CD4-positive, alpha-beta T cell treated with Interleukin-17A for 4 hours (primary cell): ENCODE results near the gene PEX14.
"Not testable (repeated sequence)": the region's sequence is repeated elsewhere in the genome, so short reads cannot be mapped to it uniquely, and the experiment has no call there.

Experiments
- DNase-seq: peaks from one replicate; pipeline ENCODE4 v3.0.0-alpha.2; 2020; ENCODE audit warnings: mixed read lengths

PEX14 gene

DNA sequence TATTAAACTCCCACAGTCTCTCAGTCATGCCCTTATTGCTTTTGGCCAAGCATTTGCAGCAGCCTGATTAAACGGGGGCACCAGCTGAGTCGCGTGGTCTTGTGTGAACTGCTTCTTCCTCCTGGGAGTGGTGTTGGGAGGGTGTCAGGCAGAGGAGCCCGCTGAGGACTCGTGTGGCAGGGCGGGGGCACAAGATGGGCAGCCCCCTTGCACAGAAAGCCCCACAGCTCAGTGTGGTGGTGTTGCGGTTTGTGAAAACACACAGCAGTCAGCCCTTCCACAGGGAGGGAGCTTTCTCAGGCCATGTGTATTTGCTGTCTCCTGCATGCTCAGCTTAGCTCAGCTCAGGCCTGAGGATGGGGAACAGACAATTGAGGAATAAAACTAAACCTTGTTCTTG is 22.4 kb downstream of the PEX14 start:
- DNase-seq: no peak

DNA sequence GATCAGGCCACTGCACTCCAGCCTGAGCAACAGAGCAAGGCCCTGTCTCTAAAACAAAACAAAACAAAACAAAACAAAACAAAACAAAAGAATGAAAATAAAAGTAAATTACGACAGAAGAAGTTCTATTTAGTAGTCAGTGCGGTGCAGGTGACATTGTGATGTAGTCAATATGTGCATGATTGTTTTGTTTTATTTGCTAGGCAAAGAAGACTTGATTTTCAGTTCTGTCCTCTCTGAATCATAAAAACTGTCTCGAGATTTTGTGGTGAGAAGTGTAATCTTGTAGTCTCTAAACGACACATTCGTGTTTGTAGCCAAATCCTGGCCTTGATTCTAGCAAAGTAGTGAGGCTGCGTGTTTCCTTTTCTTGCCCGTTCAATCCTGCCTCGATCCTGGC is 23.5 kb downstream of the PEX14 start:
- no peak for DNase-seq

DNA sequence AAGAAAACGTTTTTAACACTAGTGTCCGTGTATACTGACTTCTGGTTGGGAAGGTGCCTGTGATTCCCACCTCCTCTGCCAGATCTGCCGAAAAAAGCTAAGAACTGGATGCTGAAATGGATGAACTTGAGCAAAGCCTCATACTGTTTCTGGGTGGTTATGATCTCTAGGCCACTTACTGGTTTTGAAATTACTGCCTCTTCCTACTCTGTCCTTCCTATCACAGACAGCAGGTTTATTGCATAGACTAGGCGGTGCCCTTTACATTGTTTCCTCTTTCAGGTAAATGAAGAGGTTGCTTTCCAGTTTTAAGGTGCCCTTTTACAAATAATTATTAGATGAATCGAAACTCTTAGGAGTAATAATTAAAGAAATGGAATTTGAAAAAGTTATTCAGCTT is 27.5 kb downstream of the PEX14 start:
- DNase-seq: no peak

DNA sequence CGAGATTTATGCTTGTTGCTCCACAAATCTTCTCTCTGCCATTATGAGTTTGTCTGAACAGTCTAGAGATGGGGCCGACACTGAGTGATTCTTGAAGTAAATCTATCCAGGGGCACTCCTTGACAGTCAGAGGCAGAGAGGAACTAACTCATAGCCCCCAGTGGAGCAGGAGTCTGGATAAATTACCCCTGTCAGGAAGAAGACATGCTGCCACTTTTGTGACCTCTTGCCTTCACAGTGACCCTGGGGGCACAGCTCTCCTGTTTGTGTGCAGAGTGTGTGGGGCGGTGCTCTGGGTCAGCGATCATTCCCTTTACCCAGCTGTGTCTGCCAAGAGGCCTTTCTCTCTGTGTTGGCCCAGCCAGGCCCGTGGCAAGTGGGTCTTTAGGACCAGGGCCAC is 29.5 kb downstream of the PEX14 start:
- no peak for DNase-seq

DNA sequence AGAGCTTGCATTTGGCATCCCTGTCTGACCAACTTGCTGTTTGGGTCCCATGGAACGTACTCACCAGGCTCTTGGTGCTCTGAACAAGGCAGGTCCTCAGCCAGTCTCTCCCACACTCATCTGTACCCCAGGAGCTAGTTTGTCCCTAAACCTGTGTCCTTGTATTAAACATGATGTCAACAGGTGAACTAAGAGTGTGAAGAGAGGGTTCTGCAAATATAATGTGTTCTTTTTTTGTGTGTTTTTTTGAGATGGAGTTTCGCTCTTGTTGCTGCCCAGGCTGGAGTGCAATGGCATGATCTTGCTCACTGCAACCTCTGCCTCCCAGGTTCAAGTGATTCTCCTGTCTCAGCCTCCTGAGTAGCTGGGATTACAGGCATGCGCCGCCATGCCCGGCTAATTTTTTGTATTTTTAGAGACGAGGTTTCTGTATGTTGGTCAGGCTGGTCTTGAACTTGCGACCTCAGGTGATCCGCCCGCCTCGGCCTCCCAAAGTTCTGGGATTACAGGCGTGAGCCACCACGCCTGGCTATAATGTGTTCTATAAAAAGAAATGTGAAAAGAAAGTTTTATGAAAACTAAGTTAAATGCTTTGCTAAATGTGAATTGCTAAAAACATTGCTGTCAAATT is 31.4 kb downstream of the PEX14 start:
- DNase-seq: not testable (repeated sequence)

DNA sequence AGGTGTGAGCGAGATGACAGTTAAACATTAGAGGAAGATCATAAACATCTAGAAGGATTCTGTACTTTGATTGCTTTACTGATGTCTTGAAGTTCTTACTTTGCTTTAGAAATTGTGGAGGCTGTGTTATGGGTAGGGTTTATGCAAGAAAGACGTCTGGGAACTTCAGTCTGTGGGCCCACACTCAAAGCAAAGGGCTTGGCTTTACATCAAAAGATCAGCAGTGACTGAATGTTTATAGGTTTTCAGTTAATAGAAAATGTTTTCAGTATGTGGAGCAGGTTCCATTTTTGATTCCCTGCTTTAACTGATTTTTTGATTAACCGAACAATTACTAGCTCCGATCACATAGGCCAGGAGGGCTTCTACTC is 31.9 kb downstream of the PEX14 start:
- DNase-seq: no peak

DNA sequence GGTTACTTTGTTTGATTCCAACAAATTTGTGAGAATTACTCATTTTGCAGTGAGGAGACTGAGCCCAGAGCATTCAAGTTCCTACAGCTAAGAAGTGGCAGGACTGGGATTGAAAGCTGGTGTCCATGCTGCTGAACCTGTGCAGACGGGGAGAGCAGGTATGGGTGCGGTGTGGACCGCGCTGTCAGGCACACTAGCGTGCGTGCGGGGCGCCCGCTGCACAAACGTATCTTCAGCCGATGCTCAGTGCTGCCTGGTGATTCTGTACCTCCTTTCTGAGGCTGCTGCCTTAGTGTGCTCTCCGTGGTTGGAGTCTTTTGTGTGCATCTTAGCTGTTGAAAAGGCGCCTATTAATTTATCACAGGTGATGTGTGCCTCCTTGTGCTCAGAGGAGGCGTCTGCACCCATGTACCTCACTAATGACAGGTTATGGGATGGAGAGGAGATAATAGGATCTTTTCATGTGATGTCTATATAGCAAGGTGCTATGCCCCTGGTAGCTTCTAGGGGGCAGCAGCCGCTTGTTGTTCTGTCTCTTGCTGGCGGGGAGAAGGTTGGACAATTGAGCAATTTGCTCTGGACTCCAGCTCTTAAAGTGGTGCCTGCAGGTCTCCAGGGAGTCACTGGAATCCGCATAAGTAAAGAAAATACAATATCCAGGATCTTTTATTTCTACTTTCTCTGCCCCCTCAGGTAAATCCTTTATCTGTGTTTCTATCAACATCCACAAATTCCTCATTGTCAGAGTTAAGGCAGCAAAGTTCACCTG is 32.5 kb downstream of the PEX14 start:
- DNase-seq: peak; percentile 73

DNA sequence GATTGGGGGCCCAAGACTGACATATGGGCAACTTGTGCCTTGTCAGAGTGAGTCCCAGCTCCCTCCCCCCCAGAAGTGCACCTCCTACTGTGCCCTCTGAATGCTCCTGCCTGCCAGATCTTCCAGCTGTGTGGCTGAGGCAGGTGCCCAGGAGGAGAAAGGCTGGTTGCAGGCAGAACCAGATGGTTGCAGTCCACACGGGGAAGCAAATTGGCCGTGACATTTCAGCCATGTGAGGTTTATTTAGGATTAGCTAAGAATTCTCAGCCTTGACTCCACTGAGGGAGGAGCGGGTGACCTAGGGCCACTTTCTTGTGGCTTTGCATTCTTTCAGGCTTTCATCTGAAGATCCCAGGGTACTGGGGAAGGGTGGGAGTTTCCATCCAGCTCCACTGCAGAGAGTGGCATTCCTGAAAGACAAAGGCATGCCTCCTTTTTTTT is 33.8 kb downstream of the PEX14 start:
- no peak for DNase-seq

DNA sequence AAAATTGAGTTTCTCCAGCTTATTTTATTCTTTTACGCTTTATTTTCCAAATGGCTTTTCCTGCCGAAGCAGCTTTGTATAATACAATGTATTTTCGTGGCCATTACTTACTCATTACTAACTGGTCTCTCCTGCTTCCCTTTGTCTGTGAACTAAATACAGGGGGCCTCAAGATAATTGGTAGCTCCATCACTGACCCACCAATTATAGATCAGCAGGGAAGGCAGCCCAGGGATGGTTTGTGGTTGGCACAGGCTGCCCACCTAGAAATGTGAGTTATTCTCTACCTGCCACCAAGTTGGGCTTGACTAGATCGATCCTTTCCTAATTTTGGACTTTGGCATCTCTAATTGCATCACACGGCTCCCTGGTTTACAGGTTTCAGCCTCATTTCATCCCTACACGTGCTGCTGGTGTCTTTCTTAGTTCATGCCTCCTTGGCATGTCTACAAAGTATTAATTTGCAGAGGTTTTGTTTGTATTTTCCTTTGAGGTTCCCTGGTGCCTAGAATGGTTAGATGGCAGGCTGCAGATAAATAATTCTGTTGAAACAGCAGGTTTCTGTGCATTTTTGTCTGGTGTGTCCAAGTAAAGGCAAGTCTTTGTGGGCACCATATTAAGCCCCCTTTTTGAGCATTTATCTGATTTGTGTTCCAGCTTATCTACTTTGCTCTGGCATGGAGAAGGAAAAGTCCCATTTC is 35.2 kb downstream of the PEX14 start:
- DNase-seq: no peak

DNA sequence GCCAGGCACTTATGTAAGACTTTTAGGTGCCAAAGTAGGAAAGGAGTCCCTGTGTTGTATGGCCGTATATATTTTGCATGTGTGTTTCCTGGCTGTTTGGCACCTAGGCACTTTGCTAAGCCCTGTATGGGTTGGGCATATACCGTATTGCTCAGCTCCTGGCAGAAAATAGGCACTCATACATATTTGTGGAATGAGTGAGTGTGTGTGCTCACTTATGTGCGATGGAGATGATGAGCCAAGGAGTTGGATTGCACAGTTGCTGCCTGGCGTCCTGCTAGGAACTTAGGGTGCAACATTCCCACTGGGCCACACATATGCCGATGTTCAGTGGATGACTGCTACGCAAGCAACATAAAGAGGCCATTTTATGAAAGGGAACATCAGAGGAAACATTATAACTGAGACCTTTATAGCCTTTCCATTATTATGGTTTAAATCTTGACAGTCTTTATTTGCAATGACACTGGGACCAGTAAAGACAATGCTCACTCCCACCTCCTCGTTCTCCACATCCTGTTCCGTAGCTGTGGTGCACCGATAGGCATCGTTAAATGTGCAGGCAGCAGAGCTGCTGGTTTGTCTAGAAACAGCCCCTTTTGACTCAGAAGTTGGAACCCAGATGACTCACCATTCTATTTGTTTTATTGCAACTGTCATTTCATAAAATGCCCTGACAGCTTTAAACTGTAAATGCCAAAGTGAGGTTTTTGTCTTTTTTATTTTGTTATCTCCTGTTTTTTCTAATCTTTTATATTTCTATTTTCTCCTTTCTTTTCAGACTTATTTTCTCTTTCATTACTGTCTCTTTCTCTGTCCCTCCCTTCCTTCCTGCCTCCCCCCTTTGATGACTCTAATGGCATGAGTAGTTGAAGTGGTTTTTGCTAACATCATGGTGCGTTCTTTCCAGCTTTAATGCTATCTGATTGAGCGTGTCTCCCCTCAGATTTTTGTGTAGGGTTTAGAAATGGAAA is 36.1 kb downstream of the PEX14 start:
- DNase-seq: peak; percentile 82

DNA sequence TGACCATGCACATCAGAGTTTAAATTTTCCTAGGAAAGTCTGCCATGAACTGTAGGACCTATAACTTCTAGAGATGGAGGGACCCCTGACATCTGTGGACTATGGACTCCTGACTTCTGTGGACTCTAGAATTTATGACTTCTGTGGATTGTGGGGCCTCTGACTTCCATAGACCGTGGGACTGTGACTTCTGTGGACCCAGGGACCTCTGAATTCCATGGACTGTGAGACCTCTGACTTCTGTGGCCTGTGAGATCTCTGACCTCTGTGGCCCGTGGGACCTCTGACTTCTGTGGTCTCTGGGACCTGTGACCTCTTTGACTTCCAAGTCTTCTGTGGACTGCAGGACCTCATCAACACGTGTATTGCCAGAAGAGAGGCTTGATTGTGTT is 36.7 kb downstream of the PEX14 start:
- no peak for DNase-seq

DNA sequence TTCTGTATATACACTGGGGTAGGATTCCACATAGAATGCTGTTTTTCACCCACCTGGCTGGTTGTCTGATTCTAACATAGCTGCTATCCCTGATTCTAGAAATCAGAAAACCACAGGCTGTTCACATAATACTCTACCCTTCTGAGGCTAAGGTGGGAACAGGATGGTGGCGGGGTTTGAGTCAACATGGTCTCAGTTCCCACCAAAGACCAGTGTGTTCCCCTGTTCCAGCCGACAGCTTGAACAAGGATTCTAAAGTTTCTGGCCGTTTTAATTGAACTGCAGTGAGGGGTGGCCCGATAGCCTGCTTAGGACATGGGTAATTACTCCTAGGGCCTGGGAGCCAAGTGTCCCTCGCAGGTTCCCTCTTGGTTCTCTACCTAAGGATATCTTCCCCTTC is 38.4 kb downstream of the PEX14 start:
- DNase-seq: no peak

DNA sequence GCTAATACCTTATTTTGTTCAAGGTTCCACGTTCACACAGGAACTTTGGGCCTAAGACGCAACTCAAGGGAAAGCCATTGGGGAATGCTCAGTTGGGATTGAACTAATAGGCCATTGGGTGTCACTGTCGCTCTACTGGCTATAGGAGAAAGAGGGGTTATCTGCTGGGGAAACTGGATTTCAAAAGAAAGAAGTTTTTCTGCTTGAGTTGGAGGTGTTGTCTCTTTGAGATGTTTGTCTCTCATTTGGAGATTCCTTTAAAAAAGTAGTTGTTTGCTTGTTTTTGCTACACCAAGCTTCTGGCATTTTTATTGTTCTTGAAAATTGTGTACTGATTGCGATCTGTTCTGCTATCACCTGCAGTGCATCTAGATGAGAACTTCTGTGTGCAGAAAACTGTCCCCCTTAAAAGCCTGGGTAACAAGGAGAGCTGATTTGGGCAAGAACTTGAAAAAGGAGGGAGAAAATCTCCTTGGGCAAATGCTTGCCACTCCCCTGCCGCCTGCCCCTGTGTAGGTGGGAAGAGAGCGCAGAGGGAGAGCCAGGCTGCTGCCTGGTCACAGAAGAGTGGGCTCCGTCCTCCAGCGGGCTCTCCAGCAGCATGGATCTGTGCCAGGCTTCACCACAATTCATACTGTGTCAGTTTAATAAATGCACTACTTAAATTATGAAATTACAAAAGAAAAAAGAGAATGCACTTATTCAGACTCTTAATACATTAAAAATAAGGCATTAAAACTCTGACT is 39.9 kb downstream of the PEX14 start:
- DNase-seq: peak; percentile 46

DNA sequence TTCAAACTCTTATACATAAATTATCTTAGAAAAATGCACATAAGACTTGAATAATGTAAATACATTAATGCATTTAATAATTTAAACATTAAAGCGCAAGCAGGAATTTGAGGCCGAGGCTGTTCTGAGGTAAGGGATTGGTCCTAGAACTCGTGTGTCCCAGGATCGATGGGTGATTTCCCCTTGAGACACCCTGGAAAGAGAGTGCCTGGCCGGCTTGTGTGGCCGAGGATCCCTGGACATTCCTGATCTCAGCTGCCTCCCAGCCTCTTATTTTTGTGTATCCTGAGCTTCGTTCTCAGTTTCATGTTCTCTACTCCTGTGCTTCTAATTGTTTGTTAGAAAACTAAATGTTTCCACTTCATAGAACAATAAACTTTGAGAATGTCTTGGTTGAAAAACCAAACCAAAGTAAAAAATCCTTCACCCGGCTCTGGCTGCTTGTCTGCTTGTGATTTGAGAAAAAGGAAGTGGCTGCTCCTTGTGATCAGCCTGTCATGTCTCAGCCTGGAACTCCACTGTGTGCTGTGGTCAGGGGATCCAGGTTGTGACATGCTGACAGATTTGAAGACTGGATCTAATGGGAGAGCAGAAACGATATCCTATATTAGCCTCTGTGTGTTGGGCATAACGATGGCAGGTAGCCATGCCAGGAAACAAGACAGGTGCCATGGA is 40.7 kb downstream of the PEX14 start:
- DNase-seq: peak; percentile 48

DNA sequence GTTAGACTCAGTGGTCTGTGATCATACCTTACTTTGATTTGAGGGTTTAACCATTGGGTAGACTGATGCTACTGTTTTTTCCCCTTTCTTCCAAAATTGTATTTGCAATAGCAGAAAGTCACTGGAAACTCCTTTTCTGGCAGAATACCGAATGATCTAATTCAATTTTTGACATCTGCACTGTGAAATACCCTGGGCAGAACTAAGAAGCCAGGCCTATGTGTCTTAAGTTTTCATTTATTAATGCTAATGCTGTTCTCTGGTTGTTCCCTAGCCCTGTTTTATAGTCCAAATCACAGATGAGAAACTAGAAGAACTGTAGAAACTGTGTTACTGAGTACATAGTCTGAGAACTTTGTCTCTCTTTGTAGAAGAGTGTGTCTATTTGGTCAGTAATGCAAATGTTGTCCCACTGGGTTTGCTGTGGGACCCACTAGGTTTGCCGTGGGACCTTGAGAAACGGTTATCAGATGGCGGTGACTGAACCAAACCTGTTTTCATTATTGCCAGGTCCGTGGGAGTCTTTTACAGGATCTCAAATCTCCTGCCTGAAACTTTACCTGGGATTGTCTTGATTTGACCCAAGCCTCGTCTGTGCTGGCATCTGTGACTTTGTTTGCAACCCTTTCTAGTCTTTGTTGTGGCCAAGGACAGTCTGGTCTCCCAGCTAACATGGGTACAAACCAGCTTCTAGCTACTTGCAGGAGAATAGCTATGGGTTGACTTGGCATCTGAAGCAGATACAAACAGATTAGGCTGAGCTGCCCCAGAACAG is 41.4 kb downstream of the PEX14 start:
- DNase-seq: no peak

DNA sequence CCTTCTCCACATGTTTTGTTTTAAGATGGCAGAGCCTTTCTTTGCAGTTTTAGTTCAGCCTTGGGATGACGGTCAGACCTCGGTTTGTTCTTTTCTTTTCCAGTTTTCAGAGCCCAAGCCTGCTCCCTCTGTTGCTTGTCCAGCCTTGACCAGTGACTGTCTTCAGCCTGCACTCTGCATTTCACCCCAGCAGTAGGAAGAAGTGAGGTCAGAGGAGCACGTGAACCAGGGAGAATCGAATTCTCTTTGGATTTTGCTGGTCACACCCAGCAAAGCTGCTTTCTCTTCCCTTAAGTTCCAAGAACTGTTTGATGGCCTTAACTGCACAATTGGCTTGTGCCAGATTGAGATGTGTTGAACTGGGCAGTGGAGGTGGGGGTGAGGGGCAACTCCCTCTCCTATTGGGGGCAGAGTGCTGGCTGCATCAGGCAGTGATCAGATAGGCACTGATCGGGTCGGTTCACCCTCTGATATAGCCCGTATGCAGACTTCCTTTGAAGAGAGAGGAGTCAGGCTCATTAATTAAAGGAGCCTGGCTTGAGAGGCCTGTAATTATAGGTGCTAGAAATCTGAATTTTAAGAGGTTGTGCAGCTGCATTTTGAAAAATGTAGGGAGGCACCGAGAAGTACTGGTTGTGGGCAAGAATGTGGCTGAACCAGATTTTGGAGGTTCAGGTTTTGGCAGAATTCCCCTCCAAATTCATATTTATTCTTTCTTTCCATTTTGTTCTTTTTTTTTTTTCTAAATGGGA is 42.4 kb downstream of the PEX14 start:
- DNase-seq: no peak

DNA sequence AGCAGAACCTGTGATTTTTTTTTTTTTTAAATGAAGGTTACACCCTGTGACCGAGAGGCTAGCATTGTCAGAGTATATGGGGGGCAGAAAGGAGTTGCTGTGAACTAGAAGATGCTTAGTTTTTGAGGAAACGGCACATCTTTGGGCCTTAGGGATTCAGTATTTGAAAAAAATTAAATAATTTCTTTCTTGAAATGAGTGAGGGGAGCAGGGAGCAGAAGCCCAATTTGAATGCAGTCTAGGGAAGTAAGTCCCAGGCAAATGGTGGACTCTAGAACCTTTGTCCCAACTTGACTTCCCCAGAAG is 42.9 kb downstream of the PEX14 start:
- DNase-seq: no peak

DNA sequence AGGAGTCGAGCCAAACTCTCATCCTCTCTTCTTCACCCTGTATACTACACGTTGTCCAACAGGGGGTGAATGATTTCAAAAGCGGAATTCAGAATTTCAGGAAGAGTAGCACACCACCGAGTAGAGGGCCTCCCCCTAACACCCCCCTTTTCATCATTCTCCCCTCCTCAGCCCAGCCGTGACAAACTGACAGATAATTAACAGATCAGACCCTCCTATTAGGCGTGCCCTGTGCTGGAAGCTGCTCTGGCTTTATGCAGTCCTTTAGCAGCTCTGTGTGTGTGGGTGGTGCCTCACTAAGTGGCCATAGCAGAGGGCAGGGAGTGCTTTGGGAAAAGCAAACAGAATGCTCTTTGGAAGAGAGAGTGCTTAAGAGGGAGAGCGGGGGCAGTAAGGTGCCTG is 44.3 kb downstream of the PEX14 start:
- no peak for DNase-seq

DNA sequence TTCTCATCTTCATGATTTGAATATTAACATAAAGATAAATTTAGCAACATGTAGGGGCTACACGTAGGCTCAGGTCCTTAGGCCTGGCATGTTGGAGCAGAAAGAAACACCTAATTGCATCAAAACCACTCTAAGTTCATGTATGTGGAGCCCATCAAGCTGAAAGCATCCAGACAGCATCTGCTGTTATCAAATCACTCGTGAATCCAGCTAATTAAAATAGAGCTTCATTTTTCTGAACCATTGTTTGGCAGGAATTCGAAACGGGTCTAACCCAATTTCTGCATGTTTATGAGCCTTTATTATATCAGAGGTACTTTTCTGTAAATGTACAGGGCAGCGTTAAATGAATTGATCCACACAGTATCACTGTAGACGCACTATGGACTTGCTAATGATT is 45.7 kb downstream of the PEX14 start:
- no peak for DNase-seq

DNA sequence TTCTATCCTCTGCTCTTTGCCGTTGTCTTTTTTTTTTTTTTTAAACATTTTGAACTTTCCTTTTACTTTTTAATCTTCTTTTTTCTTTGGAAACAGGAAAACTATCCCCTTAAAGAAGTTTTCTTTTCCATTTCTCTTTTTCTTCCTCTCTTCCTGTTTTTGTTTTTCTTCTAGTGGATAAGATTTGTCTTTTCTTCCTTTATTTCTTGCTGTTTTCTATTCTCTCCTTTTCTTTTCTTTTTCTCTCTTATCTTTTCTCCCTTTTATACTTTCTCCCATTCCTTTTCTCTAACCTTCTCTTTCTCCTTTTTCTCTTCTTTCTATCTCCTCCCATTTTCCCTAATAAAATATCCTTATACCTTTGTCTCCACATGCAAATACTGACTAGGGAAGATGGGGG is 46.2 kb downstream of the PEX14 start:
- DNase-seq: no peak
